MV-4-11 (cell line): Measurements from ENCODE around the gene EARS2.
A peak's percentile ranks its signal among the peaks of the same experiment; 100 is the strongest.
"Not testable (repeated sequence)": the region's sequence is repeated elsewhere in the genome, so short reads cannot be mapped to it uniquely, and the experiment has no call there.

Experiments
- DNase-seq: peaks from one replicate; lab custom pipeline; 2025; lab: John Stamatoyannopoulos, UW

Gene EARS2

GRCh38 chr16:23527961-23528643 lies 29.0 kb downstream of the EARS2 start:
- DNase-seq = no peak

GRCh38 chr16:23524886-23525285 lies 32.3 kb downstream of the EARS2 start:
- DNase-seq = no peak

GRCh38 chr16:23523876-23524385 lies 33.2 kb downstream of the EARS2 start:
- DNase-seq = no peak

- DNase-seq = peak; percentile 85
Observed at GRCh38 chr16:23523321-23523720, 33.8 kb downstream of the EARS2 start.

GRCh38 chr16:23521965-23522364 lies 35.2 kb downstream of the EARS2 start:
- DNase-seq = no peak

GRCh38 chr16:23521037-23521743 lies 36.0 kb downstream of the EARS2 start:
- DNase-seq = peak; percentile 89

GRCh38 chr16:23520500-23520899 lies 36.6 kb downstream of the EARS2 start:
- peak; percentile 85 for DNase-seq

GRCh38 chr16:23519282-23519681 lies 37.9 kb downstream of the EARS2 start:
- peak; percentile 28 for DNase-seq

- DNase-seq = peak; percentile 99
Observed at GRCh38 chr16:23518435-23518891, 38.7 kb downstream of the EARS2 start.

GRCh38 chr16:23516366-23517137 lies 40.6 kb downstream of the EARS2 start:
- peak; percentile 92 for DNase-seq

- no peak for DNase-seq
Observed at GRCh38 chr16:23515881-23516280, 41.3 kb downstream of the EARS2 start.

GRCh38 chr16:23514381-23515152 lies 42.6 kb downstream of the EARS2 start:
- peak; percentile 60 for DNase-seq

- DNase-seq = no peak
Observed at GRCh38 chr16:23512168-23512695, 44.9 kb downstream of the EARS2 start.

GRCh38 chr16:23511731-23512130 lies 45.4 kb downstream of the EARS2 start:
- no peak for DNase-seq

GRCh38 chr16:23510915-23511270 lies 46.3 kb downstream of the EARS2 start:
- not testable (repeated sequence) for DNase-seq

- DNase-seq = peak; percentile 76
Observed at GRCh38 chr16:23510164-23510914, 46.8 kb downstream of the EARS2 start, which contains the start of gene GGA2. Gene GGA2, minus strand, starts transcription at chr16:23510494. Its CDS starts 83 bp downstream, at chr16:23510411.

GRCh38 chr16:23509782-23510163 lies 47.4 kb downstream of the EARS2 start:
- DNase-seq = peak; percentile 33

GRCh38 chr16:23509441-23509754 lies 47.8 kb downstream of the EARS2 start:
- no peak for DNase-seq

- DNase-seq = no peak
Observed at GRCh38 chr16:23508589-23509440, 48.3 kb downstream of the EARS2 start.

GRCh38 chr16:23506606-23506994 lies 50.5 kb downstream of the EARS2 start:
- no peak for DNase-seq
